NAMALWA (cell line): Measurements from ENCODE around the gene FOXA3.

ENCODE experiments used
- DNase-seq: peaks from one replicate; pipeline ENCODE4 v3.0.0-alpha.2; 2015; ENCODE audit warnings: low spot score

FOXA3 gene

DNA sequence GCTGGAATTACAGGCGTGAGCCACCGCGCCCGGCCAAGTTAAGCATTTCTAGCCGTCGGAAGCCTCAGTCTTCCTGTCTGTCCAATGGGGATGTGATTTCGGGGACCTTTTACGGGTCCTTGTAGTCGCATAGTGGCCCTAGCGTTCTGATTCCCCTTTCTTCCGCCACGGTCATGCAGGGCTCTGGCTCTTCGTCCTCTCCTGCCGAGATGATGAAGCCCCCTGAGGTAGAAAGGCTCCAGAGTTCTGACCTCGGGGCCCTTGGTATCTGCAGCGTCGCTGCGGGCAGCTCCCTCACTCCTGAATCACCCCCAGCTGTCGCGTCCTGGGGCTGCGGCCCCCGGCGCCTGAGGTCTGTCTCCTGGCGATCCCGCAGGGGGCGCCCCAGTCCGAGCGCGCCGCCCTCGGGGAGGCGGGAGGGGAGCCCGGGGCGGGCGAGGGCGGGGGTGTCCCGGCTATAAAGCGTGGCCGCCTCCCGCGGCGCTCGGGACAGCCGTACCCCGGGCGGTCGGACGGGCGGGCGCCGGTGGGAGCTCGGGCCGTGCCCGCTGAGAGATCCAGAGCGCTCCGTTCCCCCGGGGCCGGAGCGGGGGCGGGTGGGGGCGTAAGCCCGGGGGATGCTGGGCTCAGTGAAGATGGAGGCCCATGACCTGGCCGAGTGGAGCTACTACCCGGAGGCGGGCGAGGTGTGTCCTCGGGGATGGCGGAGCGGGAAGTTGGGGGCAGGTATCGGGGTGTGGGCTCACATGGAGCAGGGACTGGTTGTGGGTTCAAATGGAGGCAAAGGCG, at the start of gene FOXA3:
TSS of gene FOXA3 (plus strand) at position 487 of the 789 bp plus-strand sequence. CDS start at position 618, 131 bp downstream.
- DNase-seq = no peak

DNA sequence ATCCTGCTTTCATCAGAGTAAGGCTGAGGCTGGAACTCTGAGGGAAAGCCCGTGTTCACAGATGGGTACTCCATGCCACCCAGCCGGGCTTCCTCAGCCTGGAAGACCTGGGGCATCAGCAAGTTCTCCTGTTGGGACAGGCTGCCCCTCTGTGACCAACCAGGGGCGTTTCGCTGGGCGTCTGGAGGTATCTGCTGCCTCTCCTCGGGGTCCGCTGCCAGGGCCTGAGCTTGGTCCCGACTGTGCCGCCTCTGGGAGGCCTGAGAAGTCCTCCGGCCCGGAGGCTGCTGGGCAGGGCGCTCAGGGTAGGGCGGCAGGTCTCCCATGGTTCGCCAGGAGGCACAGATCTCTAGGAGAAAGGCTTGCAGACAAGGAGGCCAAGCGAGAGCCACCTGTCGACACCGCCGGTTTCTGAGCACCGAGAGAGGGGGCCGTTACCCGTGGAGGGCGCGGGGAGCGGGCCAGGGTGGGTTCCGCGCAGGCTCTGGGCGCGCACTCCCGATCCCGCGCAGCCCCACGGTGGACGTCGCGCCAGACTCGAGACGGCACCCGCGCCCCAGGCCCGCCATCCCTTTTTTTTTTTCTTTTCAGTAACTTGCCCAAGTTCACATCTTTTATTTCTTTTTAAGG, 49.2 kb upstream of the FOXA3 start, which contains the start of gene RSPH6A:
TSS of gene RSPH6A (minus strand) at position 458 of the 630 bp plus-strand sequence. CDS start at position 326, 132 bp downstream.
- no peak for DNase-seq

DNA sequence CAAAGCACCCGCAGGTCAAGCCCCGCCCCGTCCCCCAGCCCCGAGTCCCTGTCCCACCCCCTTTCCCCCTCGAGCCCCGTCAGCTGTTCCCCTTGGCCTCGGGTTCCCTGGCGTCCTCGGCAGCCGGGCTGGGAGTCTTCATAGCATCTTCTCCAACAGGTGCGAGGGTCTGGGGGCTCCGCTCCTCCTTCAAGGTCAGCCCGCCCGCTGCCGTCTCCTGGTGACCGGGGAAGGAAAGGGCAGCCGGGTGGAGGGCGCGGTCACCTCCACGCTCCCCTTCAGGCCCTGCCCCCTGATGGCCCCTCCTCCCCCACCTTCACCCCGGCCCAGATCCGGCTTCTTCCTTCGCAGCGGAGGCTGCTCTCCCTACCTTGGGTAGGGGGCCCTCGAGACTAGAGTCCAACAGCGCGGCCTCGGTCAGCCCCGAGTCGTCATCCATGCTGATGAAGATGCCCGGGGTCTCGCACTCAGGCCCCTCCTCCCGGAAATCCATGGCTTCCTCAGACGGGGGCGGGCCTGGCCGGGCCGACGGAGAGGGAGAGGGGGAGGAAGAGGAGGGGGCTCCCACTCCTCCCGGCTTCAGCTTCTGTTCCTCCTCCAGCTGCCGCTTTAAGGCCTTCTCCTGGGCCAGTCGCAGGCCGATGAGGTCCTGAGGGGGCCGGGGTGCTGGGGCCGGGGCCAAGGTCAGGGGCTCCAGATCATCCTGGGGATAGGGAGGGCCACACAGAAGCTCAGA, 48.5 kb upstream of the FOXA3 start:
- no peak for DNase-seq

DNA sequence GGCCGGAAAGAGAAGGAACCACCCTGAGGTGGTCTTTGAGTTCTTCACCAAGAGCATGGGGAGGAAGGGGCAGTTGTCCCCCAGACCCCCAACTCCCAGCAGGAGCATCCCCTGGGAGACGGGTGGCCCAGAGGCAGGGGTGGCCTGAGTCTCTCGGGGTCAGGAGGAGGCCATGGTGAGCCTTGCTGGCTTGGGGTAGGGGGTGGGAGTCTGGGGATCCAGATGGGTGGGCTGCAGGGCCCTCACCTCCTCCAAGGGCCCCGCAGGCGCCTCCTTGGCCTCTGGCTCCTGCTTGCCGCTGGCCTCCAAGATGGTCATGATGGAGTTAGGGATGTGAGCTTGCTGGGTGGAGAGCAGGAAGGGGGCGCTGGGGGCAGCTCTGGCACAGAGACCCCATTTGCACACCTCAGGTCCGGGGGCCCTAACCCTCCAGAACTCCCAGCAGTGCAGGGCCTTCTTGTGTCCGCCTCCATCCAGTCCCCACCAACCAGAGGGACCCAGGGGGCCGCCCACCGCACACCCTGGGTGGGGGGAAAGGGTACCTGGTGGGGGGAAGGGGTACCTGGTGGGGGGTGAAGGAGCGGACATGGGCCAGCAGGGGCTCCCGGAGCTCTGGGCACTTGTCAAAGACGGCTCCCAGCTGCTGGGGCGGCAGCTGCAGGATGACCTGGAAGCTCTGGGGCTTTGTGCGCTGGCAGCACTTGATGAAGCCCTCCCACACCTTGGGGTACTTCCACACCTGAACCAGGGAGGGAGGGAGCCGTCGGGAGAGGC, 47.7 kb upstream of the FOXA3 start:
- no peak for DNase-seq

DNA sequence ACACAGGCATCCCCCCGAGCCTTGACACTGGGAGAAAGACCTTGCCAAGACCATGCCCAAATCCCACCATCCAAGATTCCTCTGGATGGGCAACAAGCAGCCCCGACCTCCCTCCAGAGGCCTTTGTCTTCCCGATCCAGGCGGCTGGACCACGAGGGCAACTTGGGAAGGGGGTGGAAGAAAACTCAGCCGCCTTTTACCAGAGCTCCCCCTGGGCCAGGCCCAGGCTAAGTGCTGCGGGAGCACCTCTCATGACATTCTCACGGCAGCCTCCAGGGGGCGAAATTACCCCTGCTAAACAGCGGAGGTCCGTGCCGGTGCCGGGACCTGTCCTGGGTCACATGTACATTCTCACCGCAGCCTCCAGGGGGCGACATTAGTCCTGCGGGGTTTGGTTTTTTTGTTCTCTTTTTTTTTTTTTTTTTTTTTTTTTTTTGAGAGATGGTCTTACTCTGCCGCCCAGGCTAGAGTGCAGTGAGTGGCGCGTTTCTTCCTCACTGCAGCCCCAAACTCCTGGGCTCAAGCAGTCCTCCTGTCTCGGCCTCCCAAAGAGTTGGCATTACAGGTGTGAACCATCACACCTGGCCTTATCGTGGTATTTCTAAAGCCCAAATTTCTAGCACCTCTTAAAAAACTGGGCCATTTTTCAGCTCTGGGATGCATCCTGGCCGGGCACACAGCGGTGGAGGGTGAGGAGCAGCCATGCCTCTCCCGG, 47.0 kb upstream of the FOXA3 start:
- peak; percentile 98 for DNase-seq

DNA sequence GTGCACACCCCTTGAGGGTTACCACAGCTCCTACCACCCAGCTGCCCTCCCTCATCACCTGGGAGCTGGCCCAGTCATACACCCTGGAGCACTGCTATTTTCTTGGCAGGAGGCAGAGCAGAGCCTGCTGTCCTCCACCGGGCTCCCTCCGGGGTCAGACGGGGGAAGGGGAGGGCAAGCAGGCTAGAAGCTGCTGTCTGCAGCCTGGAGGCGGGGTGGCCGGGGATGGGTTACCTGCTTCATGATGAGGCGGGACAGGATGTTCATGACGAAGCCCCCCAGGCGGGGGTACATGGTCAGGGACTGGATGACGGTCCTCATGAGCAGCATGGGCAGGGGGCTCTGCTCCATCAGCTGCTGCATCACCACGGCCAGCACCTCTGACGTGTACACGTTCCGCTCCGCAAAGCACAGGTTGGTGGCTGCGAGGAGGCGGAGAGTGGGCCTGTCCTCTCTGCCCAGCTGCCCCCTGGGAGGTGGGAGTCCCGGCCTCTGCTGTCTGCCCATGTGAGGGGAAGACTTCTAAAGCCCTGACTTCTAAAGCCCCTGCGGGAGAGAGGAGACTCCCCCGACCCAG, 46.3 kb upstream of the FOXA3 start:
- DNase-seq = no peak

DNA sequence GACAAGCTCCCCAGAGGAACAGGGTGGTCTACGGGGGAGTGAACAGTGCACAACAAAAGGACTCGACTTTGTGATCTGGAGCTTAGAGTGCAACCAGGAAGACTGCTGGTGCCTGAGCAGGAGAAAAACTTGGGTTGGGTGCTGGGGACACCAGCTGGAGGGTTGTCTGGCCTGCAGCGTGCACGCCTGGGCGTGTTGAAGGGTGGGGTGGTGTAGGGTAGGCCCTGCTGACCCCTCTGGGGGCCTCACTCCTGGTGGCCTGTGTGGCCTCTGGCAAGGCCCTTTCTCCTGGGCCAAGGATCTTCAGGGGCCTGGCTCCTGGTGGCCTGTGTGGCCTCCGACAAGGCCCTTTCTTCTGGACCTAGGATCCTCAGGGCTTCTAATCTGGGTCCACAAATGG, 44.4 kb upstream of the FOXA3 start:
- no peak for DNase-seq

DNA sequence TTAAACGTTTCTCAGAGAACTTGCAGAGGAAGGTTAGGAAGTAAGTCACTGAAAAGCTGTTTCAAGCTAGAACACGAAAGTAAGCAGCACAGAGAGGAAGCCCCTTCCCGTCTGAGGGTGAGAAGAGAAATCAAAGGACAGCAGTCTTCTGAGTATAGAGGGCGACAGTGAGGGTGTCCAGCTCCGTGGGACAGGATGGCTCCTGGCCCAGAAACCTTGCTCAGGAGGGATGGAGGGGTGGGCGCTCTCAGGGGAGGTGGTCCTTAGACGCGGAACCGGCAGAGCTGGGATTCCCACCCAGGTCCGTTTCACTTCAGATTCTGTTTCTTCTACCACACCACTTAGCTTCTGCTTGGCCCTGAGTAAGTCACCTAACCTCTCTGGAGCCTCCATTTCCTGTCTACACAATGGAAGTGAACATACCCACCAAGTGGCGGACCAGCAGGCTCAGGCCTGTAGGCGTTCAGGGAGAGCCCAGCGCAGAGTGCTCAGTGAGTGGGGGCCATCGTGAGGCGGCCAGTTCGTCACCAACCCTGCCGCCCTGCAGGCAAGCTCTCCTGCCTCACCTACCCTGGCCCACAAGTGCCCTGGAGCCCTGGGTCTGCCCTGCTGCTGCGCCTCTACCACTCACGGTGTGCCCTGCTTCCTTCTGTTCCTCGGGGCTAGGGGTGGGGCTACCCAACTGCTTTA, 43.6 kb upstream of the FOXA3 start:
- no peak for DNase-seq

DNA sequence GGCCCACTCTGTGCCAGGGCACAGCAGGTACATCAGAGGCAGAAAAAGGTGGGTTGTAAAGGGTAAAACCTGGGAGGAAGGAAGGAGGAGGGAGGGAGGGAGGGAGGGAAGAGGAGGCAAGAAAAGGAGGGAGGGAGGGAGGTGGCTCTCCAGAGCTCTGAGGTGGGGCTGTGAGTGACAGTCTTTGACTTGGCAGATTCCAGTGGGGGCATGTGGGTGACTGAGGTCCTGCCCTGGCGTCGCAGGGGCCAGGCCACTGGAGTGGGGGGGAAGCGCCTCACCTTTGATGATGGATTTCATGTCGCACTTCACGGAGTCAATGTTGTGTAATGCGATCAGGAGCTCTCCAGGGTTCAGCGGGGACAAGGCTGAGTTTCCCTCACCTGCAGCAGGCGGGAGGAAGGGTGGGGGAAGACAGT, 43.0 kb upstream of the FOXA3 start:
- no peak for DNase-seq

DNA sequence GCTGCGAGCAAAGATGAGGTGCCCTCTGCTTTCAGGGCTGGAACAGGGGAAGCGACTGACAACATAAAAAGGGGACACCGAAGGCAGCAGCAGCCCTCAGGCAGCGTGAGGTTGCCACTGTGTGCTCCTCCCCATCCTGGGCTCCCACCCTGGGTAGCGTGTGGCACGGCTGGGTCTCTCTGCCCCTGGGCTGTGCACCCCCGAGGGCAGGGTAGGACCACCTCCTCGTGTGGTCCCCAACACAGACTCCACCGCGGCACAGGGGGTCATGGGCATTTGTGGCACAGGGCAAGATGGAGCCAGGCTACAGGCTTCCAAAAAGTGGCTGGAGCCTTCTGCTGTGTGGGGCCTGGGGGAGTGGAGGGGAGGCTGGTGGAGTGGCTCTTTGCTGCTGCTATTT, 42.6 kb upstream of the FOXA3 start:
- DNase-seq = no peak

DNA sequence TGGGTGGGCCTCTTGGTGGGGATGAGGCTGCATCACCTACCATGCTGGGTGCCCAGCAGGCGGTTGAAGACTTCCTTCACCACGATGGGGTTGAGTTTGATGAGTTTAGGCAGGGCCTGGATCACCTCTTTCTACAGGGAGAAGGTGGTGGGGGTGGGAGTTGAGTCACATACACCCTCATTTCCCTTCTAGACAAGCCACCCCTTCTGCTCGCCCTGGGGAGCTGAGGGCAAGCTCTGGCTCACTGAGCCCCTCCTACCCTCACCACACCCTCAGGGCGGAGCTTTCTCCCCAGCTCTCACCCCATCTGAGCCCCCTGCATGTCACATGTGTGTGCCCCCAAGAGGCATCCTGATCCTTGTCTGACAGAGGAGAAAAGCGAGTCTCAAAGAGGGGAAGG, 41.4 kb upstream of the FOXA3 start:
- no peak for DNase-seq

DNA sequence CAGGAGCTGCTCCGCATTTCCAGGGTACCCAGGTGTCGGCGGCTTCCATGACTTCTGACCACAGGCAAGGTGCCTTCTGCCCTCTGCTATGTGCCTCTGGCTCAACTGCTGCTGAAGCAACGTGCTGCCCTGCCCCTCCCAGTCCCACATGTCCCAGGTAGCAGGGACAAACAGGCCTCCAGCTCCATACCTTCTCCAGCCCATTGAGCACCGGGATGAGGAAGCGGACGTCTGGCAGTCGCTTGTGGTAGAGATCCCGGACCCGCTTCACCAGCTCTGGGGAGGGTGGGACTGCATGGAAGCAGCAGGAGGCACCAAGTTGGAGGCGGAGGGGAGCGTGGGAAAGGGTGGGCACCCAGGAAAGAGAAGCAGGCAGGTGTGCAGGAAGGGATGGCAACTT, 40.9 kb upstream of the FOXA3 start:
- DNase-seq = no peak

DNA sequence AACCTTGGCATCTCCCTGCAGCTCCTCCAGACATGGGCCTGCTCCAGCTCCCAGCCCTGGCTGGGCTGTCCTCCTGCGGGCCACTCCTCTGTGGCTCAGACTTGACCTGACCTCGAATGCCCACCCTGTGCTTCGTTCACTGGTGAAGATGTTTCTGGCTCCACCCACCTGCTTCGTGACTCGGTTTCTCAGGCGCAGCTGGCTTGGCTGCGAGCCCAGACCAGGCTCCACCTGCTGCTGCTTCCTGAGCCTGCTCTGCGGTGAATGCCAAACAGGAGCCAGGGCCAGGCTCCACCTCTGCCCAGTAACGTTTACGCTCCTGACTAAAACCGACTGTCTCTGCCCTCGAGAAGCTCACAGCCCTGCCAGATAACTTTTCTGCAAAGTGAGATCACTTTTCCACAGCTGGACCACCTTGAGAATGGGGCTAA, 40.1 kb upstream of the FOXA3 start:
- DNase-seq = peak; percentile 68

DNA sequence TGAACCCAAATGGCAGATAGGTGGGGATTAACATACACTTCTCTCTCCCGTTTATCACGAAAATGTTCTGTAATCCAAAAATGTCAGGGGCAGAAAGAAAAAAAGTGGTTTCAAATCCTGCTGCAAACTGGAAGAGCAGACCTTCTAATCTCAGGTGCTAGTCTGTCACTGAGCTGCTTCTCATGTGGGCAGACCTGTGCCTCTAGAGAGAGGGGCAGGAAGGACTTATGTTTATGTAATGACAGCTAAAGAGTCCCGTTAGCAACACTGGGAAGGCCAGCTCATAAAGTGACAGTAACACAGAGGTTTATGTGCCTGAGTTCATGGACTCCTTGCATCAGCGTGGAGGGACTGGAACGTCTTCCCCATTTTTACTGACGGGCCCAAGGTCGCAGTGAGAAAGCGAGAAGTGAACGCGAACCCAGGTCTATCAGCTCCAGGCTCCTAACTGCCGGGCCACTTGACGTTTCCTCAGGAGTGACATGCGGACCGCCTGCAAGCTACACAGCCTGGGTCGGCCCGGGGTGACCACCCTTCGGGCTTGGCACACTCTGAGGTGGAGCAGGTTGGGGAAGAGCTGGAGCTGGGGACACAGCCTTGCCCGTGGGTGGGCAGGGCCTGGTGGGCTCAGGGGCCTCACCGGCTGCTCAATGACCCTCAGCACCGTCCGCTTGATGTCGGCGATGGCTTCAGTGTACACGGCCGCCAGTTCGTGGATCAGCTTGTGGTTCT, 39.4 kb upstream of the FOXA3 start:
- DNase-seq = no peak

DNA sequence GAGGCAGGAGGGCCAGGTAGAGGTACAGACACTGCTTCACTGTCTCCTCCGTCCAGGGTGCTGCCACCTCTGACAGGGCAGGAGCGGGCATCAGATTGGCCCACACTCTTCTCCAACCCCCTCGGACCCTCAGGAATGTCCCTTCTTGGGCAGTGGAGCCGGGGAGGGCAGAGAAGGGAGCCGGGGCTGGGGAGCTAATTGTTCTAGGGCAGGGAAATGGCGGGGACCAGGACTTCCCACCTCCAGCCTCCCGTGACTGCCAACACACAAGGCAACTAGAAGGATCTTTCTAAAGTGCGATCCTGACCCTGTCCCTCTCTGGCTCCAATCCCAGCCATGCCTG, 38.9 kb upstream of the FOXA3 start:
- DNase-seq = no peak

DNA sequence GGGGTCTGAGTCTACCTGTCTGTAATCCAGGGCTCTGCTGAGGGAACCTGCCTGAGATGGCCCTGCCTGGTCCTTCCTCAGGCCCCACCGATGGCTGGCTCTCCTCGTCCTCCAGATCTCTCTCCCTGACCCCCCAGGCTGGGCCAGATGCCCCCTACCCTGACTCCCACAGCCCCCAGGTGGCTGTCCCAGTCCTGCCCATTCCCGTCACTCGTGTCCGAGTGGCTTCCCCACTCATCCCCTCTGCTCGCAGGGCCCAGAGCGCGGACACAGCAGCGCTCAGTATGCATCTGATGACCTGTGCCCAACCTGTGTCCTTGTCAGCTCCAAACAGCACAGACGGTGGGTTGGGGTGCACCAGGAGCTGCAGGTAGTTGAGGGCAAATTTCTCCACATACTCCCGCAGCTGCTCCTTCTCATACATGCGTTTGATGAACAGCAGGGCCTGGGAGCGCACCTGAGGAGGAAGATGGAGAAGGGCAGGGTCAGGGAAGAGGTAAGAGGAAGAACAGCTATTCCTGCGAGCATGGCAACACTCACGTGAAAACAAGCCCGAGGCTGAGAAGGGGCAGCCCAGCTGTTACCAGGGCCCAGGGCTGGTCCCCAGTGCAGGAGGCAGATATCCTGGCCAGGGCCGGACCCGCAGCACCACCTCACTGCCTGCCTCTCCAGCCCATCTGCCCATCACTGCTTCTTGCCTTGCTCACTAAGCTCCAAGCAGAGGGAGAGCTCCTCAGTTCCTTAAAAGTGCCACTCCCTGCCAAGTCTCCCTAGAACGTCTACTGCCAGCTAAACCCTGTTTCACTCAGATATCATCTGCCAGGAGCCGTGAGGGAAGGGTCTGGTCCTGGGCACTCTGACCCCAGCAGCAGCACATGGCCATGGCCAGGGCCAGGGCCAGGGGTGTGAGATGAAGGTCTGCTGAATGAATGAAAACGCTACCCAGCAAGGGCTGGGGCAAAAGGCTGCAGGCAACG, 37.9 kb upstream of the FOXA3 start:
- no peak for DNase-seq

DNA sequence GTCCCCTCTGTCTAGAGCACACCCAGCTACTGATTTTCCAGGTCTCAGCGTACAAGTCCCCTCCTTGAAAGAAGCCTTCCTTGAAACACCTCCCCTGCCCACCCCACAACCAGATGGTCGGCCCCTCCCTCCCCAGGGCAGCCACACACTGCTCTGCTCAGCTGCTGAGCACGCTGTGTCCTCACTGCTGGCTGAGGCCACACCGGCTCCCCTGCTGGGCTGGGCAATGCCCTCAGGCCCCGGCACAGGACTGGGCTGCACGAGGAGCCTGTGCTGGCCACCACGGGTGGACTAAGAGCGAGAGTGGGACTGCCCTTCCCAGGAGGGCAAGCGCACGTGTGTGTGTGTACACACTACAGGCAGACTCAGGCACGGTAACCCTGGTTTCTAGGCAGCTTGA, 37.2 kb upstream of the FOXA3 start:
- no peak for DNase-seq

DNA sequence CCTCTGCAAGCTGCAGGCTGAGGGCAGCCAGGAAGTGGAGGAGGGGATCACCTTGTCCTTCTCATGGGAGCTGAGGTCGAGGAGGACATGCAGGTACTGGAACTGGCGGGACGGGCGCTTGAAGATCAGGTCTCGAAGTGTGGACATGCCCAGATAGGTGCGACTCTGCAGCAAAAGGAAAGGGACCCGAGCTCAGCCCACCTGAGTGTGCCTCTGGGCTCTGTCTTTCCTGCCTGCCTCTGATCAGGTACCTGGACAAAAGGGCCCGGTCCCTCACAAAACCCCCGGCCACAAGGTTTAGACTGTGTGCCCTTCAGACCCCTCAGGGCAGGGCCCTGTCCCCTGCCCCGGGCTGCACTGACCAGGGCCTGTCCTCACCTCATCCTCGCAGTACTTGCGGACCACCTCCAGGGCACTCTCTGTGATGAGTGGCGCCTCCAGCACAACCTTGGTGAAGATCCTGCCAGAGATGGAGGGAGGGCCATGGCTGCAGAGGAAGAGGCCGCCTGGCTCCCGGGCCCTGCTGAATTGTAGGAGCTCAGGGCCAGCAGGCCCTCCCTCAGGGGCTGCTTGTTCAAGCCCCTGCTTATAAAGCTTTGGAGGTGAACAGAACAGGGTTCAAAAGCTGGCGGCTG, 36.5 kb upstream of the FOXA3 start:
- no peak for DNase-seq
